Right lung (tissue), 5 donors: ENCODE results near the gene EMILIN2. TPM values are rescaled to one million over a fixed set of nuclear protein-coding genes. Genes with fewer than 3 reads are reported as not detected.

ENCODE experiments used
- DNase-seq, 2 donors: peaks; one replicate each; pipeline ENCODE4 v3.0.0-alpha.2; 2013
- polyA plus RNA-seq, 5 donors: library from polyadenylated mRNA; unstranded; fragments of 120-200 nt; gene quantifications; one replicate each; pipeline versions ENCODE4 v1.2.1 to v1.2.3, GENCODE V29; 2013; ENCODE audit warnings: inconsistent platforms in 1 of 5, low replicate concordance in 1 of 5; ENCODE audit not compliant: insufficient read length in 5 of 5, insufficient read depth in 1 of 5

The EMILIN2 gene
- polyA plus RNA-seq, 5 donors = 11.2 to 16.9 (median 12.1) TPM

DNA sequence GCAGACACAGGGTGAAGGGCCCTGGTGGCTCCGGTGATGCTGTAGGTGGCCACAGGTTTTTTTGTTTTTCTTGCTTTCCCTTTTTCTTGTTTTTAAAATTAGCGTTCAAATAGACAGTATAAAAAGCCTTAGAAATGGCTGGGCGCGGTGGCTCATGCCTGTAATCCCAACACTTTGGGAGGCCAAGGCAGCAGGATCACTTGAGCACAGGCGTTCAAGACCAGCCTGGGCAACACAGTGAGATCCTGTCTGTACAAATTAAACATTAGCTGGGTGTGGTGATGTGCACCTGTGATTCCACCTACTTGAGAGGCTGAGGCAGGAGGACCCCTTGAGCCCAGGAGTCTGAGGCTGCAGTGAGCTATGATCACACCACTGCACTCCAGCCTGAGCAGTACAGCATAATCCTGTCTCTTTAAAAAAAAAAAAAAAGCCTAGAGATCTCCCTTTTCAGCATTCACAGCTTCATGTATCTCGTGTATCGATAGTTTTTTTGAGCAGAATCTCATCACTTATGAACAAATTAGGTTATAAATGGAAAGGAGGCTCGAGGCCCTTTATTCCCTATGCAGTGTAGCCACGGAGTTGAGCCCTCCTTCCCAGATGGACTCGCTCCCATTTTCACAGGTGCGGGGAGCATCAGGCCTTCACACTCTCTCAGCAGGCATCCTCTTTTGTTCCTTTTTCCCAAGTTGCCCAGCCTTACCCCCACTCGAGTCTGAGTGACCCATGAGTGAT, 50.8 kb downstream of the EMILIN2 start:
- no peak for DNase-seq

GRCh38 chr18:2898186-2898640, 51.4 kb downstream of the EMILIN2 start:
- no peak for DNase-seq

DNA sequence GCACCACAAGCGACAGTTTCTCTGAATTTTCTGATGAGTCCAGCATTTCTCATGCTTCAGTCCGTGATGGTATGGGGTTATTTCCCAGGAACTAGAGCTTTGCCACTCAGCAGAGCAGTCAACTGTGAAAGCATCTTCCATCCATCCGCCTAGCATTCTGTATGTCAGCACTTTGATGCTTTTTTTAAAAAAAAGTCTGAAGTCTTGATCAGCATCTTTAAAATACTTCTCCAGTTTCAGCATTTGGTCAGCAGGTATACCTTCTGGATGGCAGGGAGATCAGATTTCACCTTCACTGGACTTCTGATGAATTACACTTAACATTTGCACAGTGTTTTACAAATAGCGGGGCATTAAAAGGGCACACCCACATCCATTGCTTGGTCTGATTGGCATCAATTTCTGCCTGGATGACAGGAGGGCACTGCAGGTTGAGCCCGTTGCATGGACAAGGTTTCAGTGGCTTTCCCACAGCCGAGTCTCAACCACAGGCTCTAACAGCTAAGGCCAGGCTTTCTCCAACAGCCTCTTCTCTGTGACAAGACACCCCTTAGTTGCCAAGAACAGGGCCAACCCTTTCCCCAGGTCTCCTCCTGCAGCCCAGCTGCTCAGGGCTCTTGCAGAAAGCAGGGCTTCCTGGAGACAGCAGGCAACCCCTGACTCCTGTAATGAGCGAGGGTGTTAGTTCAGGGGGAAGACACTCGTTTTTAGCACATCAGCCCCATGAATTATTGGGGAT, 54.0 kb downstream of the EMILIN2 start:
- peak in 1 of 2 donors; percentile 25 for DNase-seq

DNA sequence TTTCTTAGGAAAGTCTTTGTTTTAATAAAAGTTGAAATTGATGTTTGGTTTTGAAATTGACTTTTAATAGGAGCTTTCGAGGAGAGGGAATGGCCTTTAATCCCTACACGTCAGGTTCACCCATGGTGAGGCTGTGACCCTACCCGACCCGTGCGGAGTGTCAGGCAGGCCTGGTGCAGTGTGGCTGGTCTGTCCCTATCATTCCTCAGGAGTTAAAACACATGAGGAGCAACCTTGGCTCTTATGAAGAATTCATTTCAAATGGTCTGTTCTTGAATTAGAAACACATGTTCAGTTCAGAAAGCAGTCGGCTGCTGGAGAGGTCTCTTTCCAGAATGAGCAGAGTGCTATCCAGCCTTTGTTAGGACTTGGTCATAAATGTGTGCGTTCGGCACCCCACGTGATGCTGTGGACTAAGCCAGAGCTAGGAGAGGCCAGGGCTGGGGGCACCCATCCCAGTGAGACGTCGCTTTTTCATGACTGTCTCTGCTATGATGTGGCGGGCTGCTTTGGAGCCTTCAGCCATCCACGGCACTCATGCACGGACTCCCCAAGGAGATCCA, 54.7 kb downstream of the EMILIN2 start:
- DNase-seq = peak in 1 of 2 donors; percentile 55

DNA sequence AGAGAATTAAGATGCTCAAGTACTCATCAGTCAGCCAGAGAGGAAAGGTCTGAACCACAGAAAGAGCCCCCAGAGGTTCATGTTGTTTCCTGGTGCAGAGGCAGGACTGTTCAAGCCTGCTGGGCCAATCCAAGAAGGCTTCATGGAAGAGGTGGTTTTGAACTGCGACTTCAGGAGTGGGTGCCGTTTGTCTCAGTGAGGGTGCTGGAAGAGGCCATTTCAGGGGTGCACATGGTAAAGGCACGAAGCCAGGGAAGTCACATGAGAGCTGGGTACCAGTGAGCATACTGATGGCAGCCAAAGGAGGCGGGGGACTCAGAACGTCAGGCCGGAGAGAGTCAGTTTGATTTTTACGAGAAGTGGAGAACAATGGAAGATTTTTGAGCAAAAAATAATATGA, 55.5 kb downstream of the EMILIN2 start:
- DNase-seq = no peak

- DNase-seq = peak in 1 of 2 donors; percentile 67
Observed at GRCh38 chr18:2903006-2903405, 56.2 kb downstream of the EMILIN2 start.

- DNase-seq = peak; percentile 62 to 64
Observed at GRCh38 chr18:2905854-2906703, 59.3 kb downstream of the EMILIN2 start.

DNA sequence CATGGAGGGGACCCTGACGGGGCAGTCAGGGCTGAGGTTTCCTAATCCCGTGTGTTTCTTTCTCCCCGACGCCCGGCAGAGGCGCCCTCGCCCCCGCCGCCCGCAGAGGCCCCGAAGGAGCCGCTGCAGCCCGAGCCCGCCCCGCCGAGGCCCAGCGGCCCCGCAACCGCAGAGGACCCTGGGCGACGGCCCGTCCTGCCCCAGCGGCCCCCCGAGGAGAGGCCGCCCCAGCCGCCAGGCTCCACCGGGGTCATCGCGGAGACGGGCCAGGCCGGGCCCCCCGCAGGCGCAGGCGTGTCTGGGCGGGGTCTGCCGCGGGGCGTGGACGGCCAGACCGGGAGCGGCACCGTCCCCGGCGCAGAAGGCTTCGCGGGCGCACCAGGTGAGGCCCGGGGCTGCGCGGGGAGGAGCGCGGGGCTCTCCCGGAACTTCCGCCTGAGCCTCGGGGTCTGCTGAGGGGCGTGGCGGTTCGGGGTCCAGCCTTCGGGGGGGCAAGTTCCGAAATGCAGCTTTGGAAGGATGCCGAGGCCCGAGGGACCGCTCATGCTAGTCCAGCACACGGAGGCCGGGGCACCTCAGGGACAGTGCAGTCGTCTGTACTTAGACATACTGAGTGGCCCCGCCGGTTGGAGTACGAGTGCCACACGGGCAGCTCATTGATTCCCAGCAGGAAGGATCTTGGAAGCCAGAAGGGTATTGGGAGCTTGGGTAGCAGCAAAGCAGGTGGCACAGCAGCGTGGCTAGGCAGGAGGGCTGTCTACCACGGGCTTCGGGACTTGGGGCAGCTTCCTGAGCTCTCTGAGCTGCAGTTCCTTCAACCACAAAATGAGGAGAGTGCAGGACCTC, 60.1 kb downstream of the EMILIN2 start:
- peak; percentile 24 to 36 for DNase-seq

DNA sequence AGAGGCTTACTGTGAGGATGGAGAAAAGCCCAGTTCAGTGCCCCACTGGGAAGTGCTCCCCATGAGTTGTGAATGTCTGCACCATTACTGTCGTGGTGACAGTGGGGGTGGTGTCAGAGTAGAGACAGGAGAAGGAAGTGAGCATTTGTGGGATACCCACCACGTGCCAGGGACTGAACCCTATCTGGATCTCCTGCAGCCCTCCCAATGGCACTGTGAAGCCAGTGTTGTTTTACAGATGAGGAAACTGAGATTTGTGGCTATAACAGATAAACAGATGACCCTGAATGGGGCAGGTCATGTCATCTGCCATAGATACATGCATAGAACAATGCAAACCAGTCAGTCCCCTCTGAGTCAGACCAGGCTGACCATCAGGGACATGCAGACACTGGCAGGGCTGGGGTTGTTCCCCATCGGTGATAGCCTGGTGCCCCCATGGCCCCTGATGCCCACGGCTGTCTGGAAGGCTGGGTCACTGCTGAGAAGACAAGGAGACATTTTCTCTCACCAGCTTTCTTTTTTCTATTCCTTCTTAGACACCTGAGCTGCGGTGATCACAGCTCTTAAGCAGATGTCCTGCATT, 60.8 kb downstream of the EMILIN2 start:
- DNase-seq = no peak

DNA sequence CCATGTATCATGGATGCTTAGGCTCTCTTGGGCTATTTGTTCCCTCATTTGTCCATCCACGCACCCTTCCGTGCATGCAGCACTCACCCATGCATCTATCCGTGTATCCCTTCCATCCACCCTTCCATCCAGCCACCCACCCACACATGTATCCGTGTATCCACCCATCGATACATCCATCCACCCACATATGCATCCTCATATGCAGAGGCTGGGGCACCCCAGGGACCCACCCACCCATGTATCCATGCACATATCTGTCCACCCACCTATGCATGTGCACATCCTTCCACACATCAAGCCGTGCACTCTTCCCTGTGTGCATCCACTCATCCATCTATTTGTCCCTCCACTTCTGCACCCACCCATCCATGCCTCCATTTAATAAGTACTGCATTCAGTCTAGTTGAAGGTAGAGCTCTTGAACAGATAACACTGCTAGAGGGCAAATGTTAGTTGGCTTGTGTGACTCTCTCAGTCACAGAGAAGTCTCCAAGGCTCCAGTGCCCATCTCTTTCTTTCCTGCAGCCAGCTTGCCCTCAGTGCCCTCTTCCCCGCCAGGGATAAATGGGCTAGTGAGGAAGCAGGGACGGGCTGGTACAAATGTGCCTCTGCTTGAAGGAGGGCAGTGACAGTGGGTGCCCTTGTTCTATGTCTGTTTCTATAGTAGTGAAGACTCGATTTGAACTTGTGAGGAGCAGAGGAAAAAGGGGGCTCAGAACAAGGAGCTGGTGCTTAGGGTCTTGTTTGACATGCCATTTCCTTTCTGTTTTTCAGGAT, 61.5 kb downstream of the EMILIN2 start:
- no peak for DNase-seq

DNA sequence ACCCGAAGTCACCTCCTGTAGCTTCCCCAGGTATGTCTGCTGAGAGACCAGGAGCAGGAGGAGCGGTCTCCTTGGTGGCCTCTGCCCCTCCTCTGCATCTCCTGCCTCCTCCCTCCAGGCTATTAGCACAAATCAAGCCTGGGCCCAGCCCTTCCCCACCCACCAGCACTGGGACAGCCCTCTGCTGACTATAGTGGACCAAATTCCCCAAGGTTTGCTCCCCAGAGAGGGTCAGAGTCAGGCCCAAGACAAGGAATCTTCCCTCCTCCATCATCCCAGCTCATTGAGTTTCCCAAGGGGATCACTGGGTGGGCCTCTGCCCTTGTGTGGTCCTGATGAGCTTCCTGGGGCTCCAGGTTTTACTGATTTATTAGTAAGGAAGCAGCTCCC, 62.1 kb downstream of the EMILIN2 start:
- DNase-seq = no peak

GRCh38 chr18:2909431-2910140, 62.8 kb downstream of the EMILIN2 start:
- no peak for DNase-seq

GRCh38 chr18:2910261-2910660, 63.5 kb downstream of the EMILIN2 start:
- no peak for DNase-seq

DNA sequence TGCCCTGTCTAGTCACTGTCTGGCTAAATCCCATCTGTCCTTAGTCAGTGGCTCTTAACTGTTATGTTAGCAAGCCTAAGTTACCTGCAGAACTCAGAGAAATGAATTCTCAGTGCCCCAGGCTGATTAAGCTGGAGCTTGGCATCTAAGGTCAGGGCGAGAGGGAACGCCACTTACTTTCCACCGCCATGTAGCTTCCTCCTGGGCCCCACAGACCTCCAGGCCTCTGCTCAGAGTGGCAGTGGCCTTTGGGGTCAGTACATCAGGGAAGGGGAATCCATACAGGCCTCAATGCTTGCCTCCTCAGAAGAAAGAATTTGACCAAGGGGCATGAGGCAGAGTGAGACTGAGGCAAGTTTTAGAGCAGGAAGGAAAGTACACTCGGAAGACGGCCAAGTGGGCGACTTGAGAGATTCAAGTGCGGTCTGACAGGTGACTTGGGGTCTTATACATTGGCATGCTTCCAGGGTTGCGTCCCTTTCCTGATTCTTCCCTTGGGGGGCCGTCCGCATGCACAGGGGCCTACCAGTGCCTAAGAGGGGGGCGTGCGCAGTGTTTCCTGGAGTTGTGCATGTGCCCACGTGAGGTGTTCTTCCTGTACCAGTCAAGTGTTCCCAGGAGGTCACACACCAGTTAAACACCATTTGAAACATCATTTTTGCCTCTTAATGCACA, 64.1 kb downstream of the EMILIN2 start:
- no peak for DNase-seq

DNA sequence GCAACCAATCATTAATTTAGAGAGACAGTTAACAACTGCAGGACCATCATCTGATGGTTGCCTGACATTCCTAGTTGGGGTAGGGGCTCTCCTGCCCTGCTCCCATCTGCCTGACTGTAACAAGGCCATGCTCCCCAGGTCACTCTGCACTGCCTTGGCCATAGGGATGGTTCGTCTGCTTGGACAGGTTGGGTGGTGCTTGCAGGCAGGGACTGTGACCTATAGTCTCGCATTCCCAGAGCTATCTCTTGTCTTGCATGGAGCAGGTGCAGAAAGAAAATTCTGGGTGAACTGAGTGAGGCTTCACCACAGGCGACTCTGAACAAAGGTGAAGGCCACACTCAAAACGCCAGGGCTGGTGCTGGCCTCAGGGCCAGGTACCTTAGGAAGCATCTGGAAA, 64.7 kb downstream of the EMILIN2 start:
- no peak for DNase-seq

- no peak for DNase-seq
Observed at GRCh38 chr18:2912357-2913299, 65.8 kb downstream of the EMILIN2 start.

DNA sequence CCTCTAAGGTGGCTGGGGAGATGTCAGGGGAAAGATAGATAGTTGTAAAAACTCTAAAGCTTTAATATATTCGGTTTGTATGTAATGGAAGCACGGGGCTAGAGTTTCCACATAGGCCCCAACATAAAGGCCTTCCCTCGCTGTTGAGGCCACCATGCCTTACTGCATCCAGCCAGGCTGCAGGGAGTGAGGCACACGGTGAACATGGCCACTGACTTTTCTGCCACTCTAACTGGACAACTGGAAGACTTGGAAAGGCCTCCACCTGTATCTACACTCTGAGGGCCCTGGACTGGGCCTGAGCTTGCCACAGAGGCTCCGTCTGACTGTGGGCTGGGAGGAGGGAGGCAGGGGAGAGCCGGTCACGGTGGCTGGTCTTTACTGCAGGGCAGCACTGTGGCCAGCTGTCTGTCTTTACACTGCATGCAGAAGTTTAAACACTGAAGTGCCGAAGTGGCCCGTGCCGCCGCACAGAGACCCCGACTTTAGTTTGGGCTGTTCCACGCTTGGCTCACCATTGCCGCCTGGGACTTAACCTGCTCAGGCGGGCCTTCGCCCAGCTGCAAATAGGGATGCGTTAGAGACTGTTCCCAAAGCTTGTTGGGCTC, 66.7 kb downstream of the EMILIN2 start:
- DNase-seq = no peak
